ENCODE results near the gene OR7A5. TPM values are rescaled to one million over a fixed set of nuclear protein-coding genes. Genes with fewer than 3 reads are reported as not detected.

OR7A5 gene
- not detected in 5 replicates for total RNA-seq (2022; extraction: Qiagen RNA extraction)

GRCh38 chr19:14835011-14835410, at the start of gene OR7A5, which contains the start of gene OR7C1:
Gene OR7A5 (minus strand): TSS chr19:14835185. CDS start chr19:14828241, 6,944 bp downstream.
Gene OR7C1 (minus strand): TSS chr19:14835185. CDS start chr19:14800136, 35,049 bp downstream.

GRCh38 chr19:14848822-14849221, 13.8 kb upstream of the OR7A5 start, which contains the start of gene OR7A10:
Gene OR7A10 (minus strand): TSS chr19:14848922. CDS start chr19:14841877, 7,045 bp downstream.

GRCh38 chr19:14778110-14778845, 56.7 kb downstream of the OR7A5 start, which contains the start of gene ADGRE2:
Gene ADGRE2 (minus strand): TSS chr19:14778560. CDS start chr19:14776756, 1,804 bp downstream.

Other genes starting within 250 kb of the OR7A5 start
- not detected in 5 replicates for gene ADGRE3, start 160.3 kb downstream of the OR7A5 start, total RNA-seq (2022; extraction: Qiagen RNA extraction)
- 2.3 to 3.8 TPM (median 3.0 TPM) in 5 replicates for gene ZNF333, start 145.1 kb downstream of the OR7A5 start, total RNA-seq (2022; extraction: Qiagen RNA extraction)
- 0.46 to 1.0 TPM (median 0.80 TPM) in 5 replicates for gene ADGRE2, start 56.6 kb downstream of the OR7A5 start, total RNA-seq (2022; extraction: Qiagen RNA extraction)
- gene OR7C1, start within 50 bp of the OR7A5 start, total RNA-seq (2022; extraction: Qiagen RNA extraction), result not detected in 5 replicates
- gene OR7A10, start 13.7 kb upstream of the OR7A5 start, total RNA-seq (2022; extraction: Qiagen RNA extraction), result not detected in 5 replicates
- not detected in 5 replicates for gene OR7A17, start 50.9 kb upstream of the OR7A5 start, total RNA-seq (2022; extraction: Qiagen RNA extraction)
- gene OR7C2, start 106.3 kb upstream of the OR7A5 start, total RNA-seq (2022; extraction: Qiagen RNA extraction), result not detected in 5 replicates
- gene SLC1A6, start 144.7 kb upstream of the OR7A5 start, total RNA-seq (2022; extraction: Qiagen RNA extraction), result not detected in 5 replicates
- not detected in 5 replicates for gene CASP14, start 214.3 kb upstream of the OR7A5 start, total RNA-seq (2022; extraction: Qiagen RNA extraction)
- not detected in 5 replicates for gene OR1I1, start 247.0 kb upstream of the OR7A5 start, total RNA-seq (2022; extraction: Qiagen RNA extraction)